Lower leg skin (tissue), 3 donors: ENCODE data around the gene ZFYVE9.

Experiments
- CTCF ChIP-seq, 3 donors: fragments of 450-650 bp; IDR thresholded peaks; one replicate each; pipeline ENCODE4 v1.5.1; 2016; ENCODE audit warnings: antibody characterized with exemption in 3 of 3, mild to moderate bottlenecking in 3 of 3, moderate library complexity in 2 of 3
- POLR2A ChIP-seq, 2 donors: fragments of 450-650 bp; IDR thresholded peaks; one replicate each; pipeline ENCODE4 v1.6.1; 2016 to 2017; ENCODE audit warnings: antibody characterized with exemption in 2 of 2, mild to moderate bottlenecking in 1 of 2, moderate library complexity in 1 of 2

GRCh38 chr1:52152572-52152971, 10.7 kb downstream of the ZFYVE9 start:
- TF ChIP-seq POLR2A (IDR thresholded peaks at IDR 0.05): no peak
- TF ChIP-seq CTCF (IDR thresholded peaks at IDR 0.05): no peak
